Astrocyte (in vitro differentiated cells and primary cell): ENCODE measurements around the gene CPNE4. TPM values are rescaled to one million over a fixed set of nuclear protein-coding genes. Genes with fewer than 3 reads are reported as not detected.

ENCODE experiments used
- DNase-seq: peaks from one replicate; pipeline ENCODE4 v3.0.0-alpha.2; 2010; ENCODE audit warnings: low read depth
- FAIRE-seq: peaks from 2 replicates; lab custom pipeline; 2011; peaks lifted over from hg19 to GRCh38; lab: Jason Lieb, UNC
- H2AFZ ChIP-seq: 2 replicates; pipeline ENCODE4 v1.6.0; 2012; ENCODE audit warnings: low read depth, low read length, inconsistent platforms
- H3K27ac ChIP-seq: 2 replicates; pipeline ENCODE4 v1.5.1; 2011; ENCODE audit warnings: low read depth, low read length, inconsistent platforms
- H3K27me3 ChIP-seq: 2 replicates; pipeline ENCODE4 v1.6.0; 2011; ENCODE audit warnings: low read length, inconsistent platforms; ENCODE audit not compliant: insufficient read depth
- H3K36me3 ChIP-seq: 2 replicates; pipeline ENCODE4 v1.5.1; 2011; ENCODE audit warnings: low read length, inconsistent platforms; ENCODE audit not compliant: insufficient read depth
- H3K4me1 ChIP-seq: 2 replicates; pipeline ENCODE4 v1.5.1; 2011; ENCODE audit warnings: low read length, inconsistent platforms; ENCODE audit not compliant: insufficient read depth
- H3K4me2 ChIP-seq: 2 replicates; pipeline ENCODE4 v1.6.0; 2012; ENCODE audit warnings: low read length, inconsistent platforms
- H3K4me3 ChIP-seq: 2 replicates; pipeline ENCODE4 v1.5.1; 2011; ENCODE audit warnings: low read depth, mild to moderate bottlenecking, low read length, inconsistent platforms; ENCODE audit not compliant: insufficient read depth
- H3K79me2 ChIP-seq: 2 replicates; pipeline ENCODE4 v1.6.0; 2012; ENCODE audit warnings: mild to moderate bottlenecking, low read length, inconsistent platforms; ENCODE audit not compliant: insufficient read depth
- H3K9ac ChIP-seq: 2 replicates; pipeline ENCODE4 v1.6.0; 2012; ENCODE audit warnings: mild to moderate bottlenecking, low read length, inconsistent platforms
- H3K9me3 ChIP-seq: 2 replicates; pipeline ENCODE4 v1.5.1; 2012; ENCODE audit warnings: low read depth, mild to moderate bottlenecking, low read length, inconsistent platforms; ENCODE audit not compliant: insufficient read depth
- H4K20me1 ChIP-seq: 2 replicates; pipeline ENCODE4 v1.6.0; 2012; ENCODE audit warnings: low read length, inconsistent platforms; ENCODE audit not compliant: insufficient read depth
- H3K27ac Mint-ChIP-seq: one replicate; pipeline ENCODE4 v1.8.0; 2021; ENCODE audit warnings: mild to moderate bottlenecking, mixed read lengths; ENCODE audit not compliant: unreplicated experiment
- H3K27me3 Mint-ChIP-seq: one replicate; pipeline ENCODE4 v1.8.0; 2021; ENCODE audit warnings: low read depth, mixed read lengths; ENCODE audit not compliant: unreplicated experiment
- H3K36me3 Mint-ChIP-seq: one replicate; pipeline ENCODE4 v1.8.0; 2021; ENCODE audit warnings: low read depth, mixed read lengths; ENCODE audit not compliant: unreplicated experiment
- H3K4me1 Mint-ChIP-seq: one replicate; pipeline ENCODE4 v1.8.0; 2021; ENCODE audit warnings: low read depth, mixed read lengths; ENCODE audit not compliant: unreplicated experiment
- H3K4me3 Mint-ChIP-seq: one replicate; pipeline ENCODE4 v1.8.0; 2021; ENCODE audit warnings: mild to moderate bottlenecking, moderate library complexity, mixed read lengths; ENCODE audit not compliant: unreplicated experiment
- H3K9me3 Mint-ChIP-seq: one replicate; pipeline ENCODE4 v1.8.0; 2021; ENCODE audit warnings: mild to moderate bottlenecking, mixed read lengths; ENCODE audit not compliant: unreplicated experiment
- CTCF ChIP-seq: IDR thresholded peaks from 2 replicates; pipeline ENCODE4 v1.5.1; 2011; ENCODE audit warnings: low read depth, mild to moderate bottlenecking, inconsistent platforms, low read length, moderate library complexity; ENCODE audit not compliant: insufficient read depth
- EZH2 ChIP-seq: IDR thresholded peaks from 2 replicates; pipeline ENCODE4 v1.6.1; 2012; ENCODE audit warnings: mild to moderate bottlenecking, low read length, inconsistent platforms; ENCODE audit not compliant: insufficient read depth
- total RNA-seq: library from RNA; stranded (reverse); gene quantifications from 2 replicates; pipeline ENCODE4 v1.2.1, GENCODE V29; 2021

CPNE4 gene
- total RNA-seq, 1 donor from 2014 or later, result 0.68 TPM

- H3K27ac Mint-ChIP-seq, result no peak overlapping the region
- TF ChIP-seq EZH2, result no peak
- no peak for TF ChIP-seq CTCF
- peak overlapping the region; percentile 32 for H3K4me2 ChIP-seq
Observed at GRCh38 chr3:131561511-131561910, 473.3 kb downstream of the CPNE4 start.

GRCh38 chr3:131560795-131561194, 474.0 kb downstream of the CPNE4 start:
- no peaks in the 10 kb centered on the region for H3K36me3 ChIP-seq
- Mint-ChIP-seq H3K27ac (no peak overlapping the region), H3K36me3 (no peaks in the 10 kb centered on the region), H3K9me3 (peaks cover 2% of the 10 kb centered on the region), H3K4me3 (no peak overlapping the region), H3K27me3 (peaks cover 8% of the 10 kb centered on the region), H3K4me1 (peaks cover 8% of the 10 kb centered on the region)
- no peak overlapping the region for H2AFZ ChIP-seq
- H3K9me3 ChIP-seq, result no peaks in the 10 kb centered on the region
- H3K79me2 ChIP-seq, result no peaks in the 10 kb centered on the region
- H3K9ac ChIP-seq, result no peak overlapping the region
- H3K4me3 ChIP-seq, result no peak overlapping the region
- FAIRE-seq, result no peak
- no peak overlapping the region for H3K27ac ChIP-seq
- H3K4me2 ChIP-seq, result no peak overlapping the region
- peaks cover 12% of the 10 kb centered on the region for H3K4me1 ChIP-seq
- DNase-seq, result no peak
- no peaks in the 10 kb centered on the region for H3K27me3 ChIP-seq
- H4K20me1 ChIP-seq, result no peaks in the 10 kb centered on the region
- TF ChIP-seq EZH2, result no peak
- TF ChIP-seq CTCF, result no peak

More at GRCh38 chr3:131561511-131561910, 473.3 kb downstream of the CPNE4 start:
- FAIRE-seq (no peak), DNase-seq (peak; percentile 67)
- peaks cover 12% of the 10 kb centered on the region for H3K4me1 ChIP-seq
- no peak overlapping the region for H3K9ac ChIP-seq
- peak overlapping the region; percentile 6 for H3K27ac ChIP-seq
- Mint-ChIP-seq H3K4me1 (peaks cover 8% of the 10 kb centered on the region), H3K27me3 (peaks cover 8% of the 10 kb centered on the region), H3K9me3 (peaks cover 2% of the 10 kb centered on the region), H3K36me3 (no peaks in the 10 kb centered on the region), H3K4me3 (peak overlapping the region; percentile 4)
- H3K4me3 ChIP-seq, result no peak overlapping the region
- peak overlapping the region; percentile 13 for H2AFZ ChIP-seq
- no peaks in the 10 kb centered on the region for H3K79me2 ChIP-seq
- no peaks in the 10 kb centered on the region for H3K27me3 ChIP-seq
- no peaks in the 10 kb centered on the region for H3K36me3 ChIP-seq
- H4K20me1 ChIP-seq, result no peaks in the 10 kb centered on the region
- H3K9me3 ChIP-seq, result no peaks in the 10 kb centered on the region

GRCh38 chr3:131555456-131555855, 479.4 kb downstream of the CPNE4 start:
- Histone ChIP-seq H3K4me1 (no peaks in the 10 kb centered on the region), H3K4me3 (no peak overlapping the region), H4K20me1 (no peaks in the 10 kb centered on the region), H3K27me3 (no peaks in the 10 kb centered on the region), H3K9me3 (no peaks in the 10 kb centered on the region), H3K4me2 (no peak overlapping the region), H3K9ac (no peak overlapping the region), H3K36me3 (no peaks in the 10 kb centered on the region), H2AFZ (no peak overlapping the region), H3K27ac (no peak overlapping the region), H3K79me2 (no peaks in the 10 kb centered on the region)
- no peak for FAIRE-seq
- peaks cover 3% of the 10 kb centered on the region for H3K4me1 Mint-ChIP-seq
- no peaks in the 10 kb centered on the region for H3K36me3 Mint-ChIP-seq
- no peaks in the 10 kb centered on the region for H3K9me3 Mint-ChIP-seq
- DNase-seq, result peak; percentile 5
- H3K27ac Mint-ChIP-seq, result peak overlapping the region; percentile 9
- H3K4me3 Mint-ChIP-seq, result no peak overlapping the region
- TF ChIP-seq EZH2, result no peak
- TF ChIP-seq CTCF, result no peak
- peaks cover 9% of the 10 kb centered on the region for H3K27me3 Mint-ChIP-seq
